B cell (primary cell): ENCODE data around the gene RBM19.

Source experiments
- EZH2 ChIP-seq: IDR thresholded peaks from 2 replicates; pipeline ENCODE4 v1.6.1; 2012; ENCODE audit warnings: borderline replicate concordance, low read depth, mild to moderate bottlenecking, moderate library complexity, low read length; ENCODE audit not compliant: insufficient read depth, poor library complexity, severe bottlenecking
- TF ChIP-seq, protein P1 (sequence below): fragments of 200-600 bp; IDR thresholded peaks from one replicate; pipeline ENCODE4 v1.8.0; 2022; ENCODE audit warnings: antibody characterized with exemption, mild to moderate bottlenecking

DNA sequence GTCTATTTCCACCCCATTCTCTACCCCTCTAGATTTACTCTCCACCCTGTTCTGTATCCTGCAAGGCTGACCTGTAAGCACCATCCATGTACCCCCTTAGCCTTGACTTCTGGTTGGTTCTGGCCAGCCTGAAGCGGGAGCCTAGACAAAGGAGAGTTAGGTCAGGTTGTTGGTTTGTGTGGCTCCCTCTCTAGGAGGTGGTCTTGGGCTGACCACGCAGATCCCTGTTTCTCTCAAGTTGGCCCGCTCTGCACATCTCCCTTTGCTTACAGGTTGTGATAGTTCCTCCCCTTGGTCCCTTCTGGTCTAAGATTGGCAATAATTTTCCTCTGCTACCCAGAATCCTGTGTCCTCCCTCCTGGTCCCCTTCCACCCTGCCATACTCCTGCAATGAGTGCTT, 38.3 kb upstream of the RBM19 start:
- TF ChIP-seq, protein P1, sequence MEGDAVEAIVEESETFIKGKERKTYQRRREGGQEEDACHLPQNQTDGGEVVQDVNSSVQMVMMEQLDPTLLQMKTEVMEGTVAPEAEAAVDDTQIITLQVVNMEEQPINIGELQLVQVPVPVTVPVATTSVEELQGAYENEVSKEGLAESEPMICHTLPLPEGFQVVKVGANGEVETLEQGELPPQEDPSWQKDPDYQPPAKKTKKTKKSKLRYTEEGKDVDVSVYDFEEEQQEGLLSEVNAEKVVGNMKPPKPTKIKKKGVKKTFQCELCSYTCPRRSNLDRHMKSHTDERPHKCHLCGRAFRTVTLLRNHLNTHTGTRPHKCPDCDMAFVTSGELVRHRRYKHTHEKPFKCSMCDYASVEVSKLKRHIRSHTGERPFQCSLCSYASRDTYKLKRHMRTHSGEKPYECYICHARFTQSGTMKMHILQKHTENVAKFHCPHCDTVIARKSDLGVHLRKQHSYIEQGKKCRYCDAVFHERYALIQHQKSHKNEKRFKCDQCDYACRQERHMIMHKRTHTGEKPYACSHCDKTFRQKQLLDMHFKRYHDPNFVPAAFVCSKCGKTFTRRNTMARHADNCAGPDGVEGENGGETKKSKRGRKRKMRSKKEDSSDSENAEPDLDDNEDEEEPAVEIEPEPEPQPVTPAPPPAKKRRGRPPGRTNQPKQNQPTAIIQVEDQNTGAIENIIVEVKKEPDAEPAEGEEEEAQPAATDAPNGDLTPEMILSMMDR = no peak
- TF ChIP-seq EZH2 = no peak
